ENCODE results near the gene TEPSIN.

Gene TEPSIN

DNA sequence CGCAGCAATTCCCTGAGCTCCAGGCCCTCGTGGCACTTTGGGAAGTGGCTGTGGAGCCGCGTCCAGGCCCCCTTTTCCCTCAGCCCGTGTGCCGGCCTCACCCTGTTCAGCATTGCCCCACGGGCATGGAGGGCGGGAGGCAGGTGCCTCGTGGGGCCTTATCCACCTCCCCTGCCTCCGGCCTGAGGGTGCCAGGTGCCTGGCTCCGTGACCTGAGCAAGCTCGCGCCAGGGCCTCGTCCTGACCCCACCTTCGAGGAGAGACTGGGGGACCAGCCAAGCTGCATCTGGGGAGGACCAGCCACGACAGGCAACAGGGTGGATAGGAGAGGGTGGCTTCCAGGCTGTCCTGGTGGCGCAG lies 45.8 kb downstream of the TEPSIN start:
- no peak for TF ChIP-seq CTCF (IDR thresholded peaks at IDR 0.05; ENCODE audit: borderline replicate concordance, insufficient read depth, low read depth, low read length)
- no peak overlapping the region for H3K4me3 ChIP-seq (ENCODE audit: low read depth, low read length)

- no peak for TF ChIP-seq CTCF (IDR thresholded peaks at IDR 0.05; ENCODE audit: borderline replicate concordance, insufficient read depth, low read depth, low read length)
- H3K4me3 ChIP-seq (ENCODE audit: low read depth, low read length): no peak overlapping the region
These were observed 46.3 kb downstream of the TEPSIN start for GRCh38 chr17:81192386-81193050.

DNA sequence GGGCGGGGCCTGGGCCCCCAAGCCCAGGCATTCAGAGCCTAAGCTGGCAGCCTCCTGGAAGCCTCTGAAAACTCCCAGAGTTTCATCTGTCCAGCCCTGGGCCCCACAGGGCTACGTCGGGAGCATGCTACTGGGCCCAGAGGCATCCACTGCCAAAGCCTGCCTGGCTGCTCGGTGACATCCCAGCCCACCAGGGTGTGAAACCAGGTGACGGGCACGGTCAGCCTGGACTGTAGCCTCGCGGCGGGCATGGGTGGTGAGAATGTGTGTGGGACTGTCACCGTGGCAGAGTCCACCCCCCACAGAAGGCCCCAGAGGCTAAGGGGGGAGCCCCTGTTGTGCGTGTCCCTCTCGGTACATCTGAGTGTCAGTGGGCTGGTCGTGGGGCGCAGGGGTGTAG lies 47.2 kb downstream of the TEPSIN start:
- H3K4me3 ChIP-seq (ENCODE audit: low read depth, low read length): no peak overlapping the region
- TF ChIP-seq CTCF (IDR thresholded peaks at IDR 0.05; ENCODE audit: borderline replicate concordance, insufficient read depth, low read depth, low read length): no peak

GRCh38 chr17:81191116-81191515 lies 47.7 kb downstream of the TEPSIN start:
- TF ChIP-seq CTCF (IDR thresholded peaks at IDR 0.05; ENCODE audit: borderline replicate concordance, insufficient read depth, low read depth, low read length): no peak
- H3K4me3 ChIP-seq (ENCODE audit: low read depth, low read length): no peak overlapping the region

- no peak for TF ChIP-seq CTCF (IDR thresholded peaks at IDR 0.05; ENCODE audit: borderline replicate concordance, insufficient read depth, low read depth, low read length)
- H3K4me3 ChIP-seq (ENCODE audit: low read depth, low read length): no peak overlapping the region
These were observed 48.3 kb downstream of the TEPSIN start for GRCh38 chr17:81190591-81190990.

- no peak for TF ChIP-seq CTCF (IDR thresholded peaks at IDR 0.05; ENCODE audit: borderline replicate concordance, insufficient read depth, low read depth, low read length)
- no peak overlapping the region for H3K4me3 ChIP-seq (ENCODE audit: low read depth, low read length)
These were observed 49.0 kb downstream of the TEPSIN start for GRCh38 chr17:81189670-81190530.

GRCh38 chr17:81189016-81189415 lies 49.8 kb downstream of the TEPSIN start:
- no peak overlapping the region for H3K4me3 ChIP-seq (ENCODE audit: low read depth, low read length)
- TF ChIP-seq CTCF (IDR thresholded peaks at IDR 0.05; ENCODE audit: borderline replicate concordance, insufficient read depth, low read depth, low read length): no peak

Measured in GM12875 (cell line).